ENCODE measurements around the gene SEMA4B.

DNA sequence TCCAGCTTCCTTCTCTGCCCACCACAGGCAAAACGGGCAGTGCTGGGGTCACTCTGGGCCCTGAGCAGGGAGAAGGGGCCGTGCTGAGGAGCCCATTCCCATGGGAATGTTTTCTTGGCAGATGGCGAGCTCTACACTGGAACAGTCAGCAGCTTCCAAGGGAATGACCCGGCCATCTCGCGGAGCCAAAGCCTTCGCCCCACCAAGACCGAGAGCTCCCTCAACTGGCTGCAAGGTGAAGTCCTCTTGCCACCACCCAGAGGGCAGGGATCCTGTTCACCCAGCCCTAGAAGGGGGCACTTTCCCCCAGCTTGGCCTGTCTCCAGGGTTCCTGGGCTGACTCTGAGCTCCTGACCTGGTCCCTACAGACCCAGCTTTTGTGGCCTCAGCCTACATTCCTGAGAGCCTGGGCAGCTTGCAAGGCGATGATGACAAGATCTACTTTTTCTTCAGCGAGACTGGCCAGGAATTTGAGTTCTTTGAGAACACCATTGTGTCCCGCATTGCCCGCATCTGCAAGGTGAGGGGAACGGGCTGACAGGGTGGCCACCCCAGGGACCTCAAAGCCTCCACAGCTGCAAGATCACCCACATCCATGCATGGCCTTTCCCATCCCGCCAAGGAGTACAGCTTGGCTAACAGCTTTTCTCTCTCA lies 20.2 kb downstream of the SEMA4B start:
- TF ChIP-seq, protein P1, sequence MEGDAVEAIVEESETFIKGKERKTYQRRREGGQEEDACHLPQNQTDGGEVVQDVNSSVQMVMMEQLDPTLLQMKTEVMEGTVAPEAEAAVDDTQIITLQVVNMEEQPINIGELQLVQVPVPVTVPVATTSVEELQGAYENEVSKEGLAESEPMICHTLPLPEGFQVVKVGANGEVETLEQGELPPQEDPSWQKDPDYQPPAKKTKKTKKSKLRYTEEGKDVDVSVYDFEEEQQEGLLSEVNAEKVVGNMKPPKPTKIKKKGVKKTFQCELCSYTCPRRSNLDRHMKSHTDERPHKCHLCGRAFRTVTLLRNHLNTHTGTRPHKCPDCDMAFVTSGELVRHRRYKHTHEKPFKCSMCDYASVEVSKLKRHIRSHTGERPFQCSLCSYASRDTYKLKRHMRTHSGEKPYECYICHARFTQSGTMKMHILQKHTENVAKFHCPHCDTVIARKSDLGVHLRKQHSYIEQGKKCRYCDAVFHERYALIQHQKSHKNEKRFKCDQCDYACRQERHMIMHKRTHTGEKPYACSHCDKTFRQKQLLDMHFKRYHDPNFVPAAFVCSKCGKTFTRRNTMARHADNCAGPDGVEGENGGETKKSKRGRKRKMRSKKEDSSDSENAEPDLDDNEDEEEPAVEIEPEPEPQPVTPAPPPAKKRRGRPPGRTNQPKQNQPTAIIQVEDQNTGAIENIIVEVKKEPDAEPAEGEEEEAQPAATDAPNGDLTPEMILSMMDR (IDR thresholded peaks at IDR 0.05; ENCODE audit: insufficient read depth, low read length): peak; percentile 90
- TF ChIP-seq GABPA (IDR thresholded peaks at IDR 0.05; ENCODE audit: low read depth): no peak
- TF ChIP-seq, protein P2, sequence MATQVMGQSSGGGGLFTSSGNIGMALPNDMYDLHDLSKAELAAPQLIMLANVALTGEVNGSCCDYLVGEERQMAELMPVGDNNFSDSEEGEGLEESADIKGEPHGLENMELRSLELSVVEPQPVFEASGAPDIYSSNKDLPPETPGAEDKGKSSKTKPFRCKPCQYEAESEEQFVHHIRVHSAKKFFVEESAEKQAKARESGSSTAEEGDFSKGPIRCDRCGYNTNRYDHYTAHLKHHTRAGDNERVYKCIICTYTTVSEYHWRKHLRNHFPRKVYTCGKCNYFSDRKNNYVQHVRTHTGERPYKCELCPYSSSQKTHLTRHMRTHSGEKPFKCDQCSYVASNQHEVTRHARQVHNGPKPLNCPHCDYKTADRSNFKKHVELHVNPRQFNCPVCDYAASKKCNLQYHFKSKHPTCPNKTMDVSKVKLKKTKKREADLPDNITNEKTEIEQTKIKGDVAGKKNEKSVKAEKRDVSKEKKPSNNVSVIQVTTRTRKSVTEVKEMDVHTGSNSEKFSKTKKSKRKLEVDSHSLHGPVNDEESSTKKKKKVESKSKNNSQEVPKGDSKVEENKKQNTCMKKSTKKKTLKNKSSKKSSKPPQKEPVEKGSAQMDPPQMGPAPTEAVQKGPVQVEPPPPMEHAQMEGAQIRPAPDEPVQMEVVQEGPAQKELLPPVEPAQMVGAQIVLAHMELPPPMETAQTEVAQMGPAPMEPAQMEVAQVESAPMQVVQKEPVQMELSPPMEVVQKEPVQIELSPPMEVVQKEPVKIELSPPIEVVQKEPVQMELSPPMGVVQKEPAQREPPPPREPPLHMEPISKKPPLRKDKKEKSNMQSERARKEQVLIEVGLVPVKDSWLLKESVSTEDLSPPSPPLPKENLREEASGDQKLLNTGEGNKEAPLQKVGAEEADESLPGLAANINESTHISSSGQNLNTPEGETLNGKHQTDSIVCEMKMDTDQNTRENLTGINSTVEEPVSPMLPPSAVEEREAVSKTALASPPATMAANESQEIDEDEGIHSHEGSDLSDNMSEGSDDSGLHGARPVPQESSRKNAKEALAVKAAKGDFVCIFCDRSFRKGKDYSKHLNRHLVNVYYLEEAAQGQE (IDR thresholded peaks at IDR 0.05; ENCODE audit: insufficient replicate concordance, low read depth): no peak

Data from HL-60 (cell line).